ENCODE data around the gene RUSC1. TPM values are rescaled to one million over a fixed set of nuclear protein-coding genes. Genes with fewer than 3 reads are reported as not detected.

The RUSC1 gene
- total RNA-seq, 2 donors from 2014 or later = 74.5 to 83.8 TPM

- H3K36me3 Mint-ChIP-seq (ENCODE audit: low read depth) = peaks cover 49% of the 10 kb centered on the region
- H3K27me3 Mint-ChIP-seq (ENCODE audit: insufficient read depth) = peaks cover 7% of the 10 kb centered on the region
- no peak for TF ChIP-seq CTCF (conservative IDR thresholded peaks at IDR 0.05)
- peaks cover 16% of the 10 kb centered on the region for H3K4me1 Mint-ChIP-seq
- no peak overlapping the region for H3K27ac Mint-ChIP-seq
- Histone ChIP-seq H3K27ac (ENCODE audit: low read depth, low read length) (no peak overlapping the region), H3K4me3 (ENCODE audit: low read length) (no peak overlapping the region), H3K36me3 (ENCODE audit: control insufficient read depth, insufficient read depth, low read length) (peaks cover 64% of the 10 kb centered on the region), H3K9me3 (ENCODE audit: control insufficient read depth, low read length) (no peaks in the 10 kb centered on the region), H3K27me3 (ENCODE audit: control insufficient read depth, insufficient read depth, low read length, poor library complexity, severe bottlenecking) (no peaks in the 10 kb centered on the region), H3K4me1 (ENCODE audit: control insufficient read depth, insufficient read depth, low read length) (peaks cover 1% of the 10 kb centered on the region), H3K9ac (ENCODE audit: extremely low read depth, low read length, poor library complexity, severe bottlenecking) (no peak overlapping the region)
- WGBS, 2 experiments (ENCODE audit: insufficient coverage in 1 of 2, insufficient read length in 1 of 2) = 96 to 97% methylated on average over 3 of the region's 3 CpGs
- no peaks in the 10 kb centered on the region for H3K9me3 Mint-ChIP-seq
- no peak overlapping the region for H3K4me3 Mint-ChIP-seq
- DNase-seq = no peak
Measured at GRCh38 chr1:155316922-155317321, 3.8 kb upstream of the RUSC1 start.

- H3K4me1 ChIP-seq (ENCODE audit: control insufficient read depth, insufficient read depth, low read length) = peaks cover 3% of the 10 kb centered on the region
- Mint-ChIP-seq H3K9me3 (no peaks in the 10 kb centered on the region), H3K27me3 (ENCODE audit: insufficient read depth) (peaks cover 14% of the 10 kb centered on the region), H3K4me1 (peaks cover 23% of the 10 kb centered on the region), H3K36me3 (ENCODE audit: low read depth) (peaks cover 40% of the 10 kb centered on the region), H3K27ac (no peak overlapping the region), H3K4me3 (no peak overlapping the region)
- no peak for TF ChIP-seq CTCF (conservative IDR thresholded peaks at IDR 0.05)
- H3K9ac ChIP-seq (ENCODE audit: extremely low read depth, low read length, poor library complexity, severe bottlenecking) = no peak overlapping the region
- H3K9me3 ChIP-seq (ENCODE audit: control insufficient read depth, low read length) = no peaks in the 10 kb centered on the region
- no peaks in the 10 kb centered on the region for H3K27me3 ChIP-seq (ENCODE audit: control insufficient read depth, insufficient read depth, low read length, poor library complexity, severe bottlenecking)
- DNase-seq = peak; percentile 40
- H3K4me3 ChIP-seq (ENCODE audit: low read length) = no peak overlapping the region
- no peak overlapping the region for H3K27ac ChIP-seq (ENCODE audit: low read depth, low read length)
- 96 to 100% methylated on average over 3 to 9 of the region's 9 CpGs for WGBS, 2 experiments (ENCODE audit: insufficient coverage in 1 of 2, insufficient read length in 1 of 2)
- H3K36me3 ChIP-seq (ENCODE audit: control insufficient read depth, insufficient read depth, low read length) = peaks cover 56% of the 10 kb centered on the region
Measured at GRCh38 chr1:155318082-155318481, 2.6 kb upstream of the RUSC1 start.

GRCh38 chr1:155319536-155319935 is 1.2 kb upstream of the RUSC1 start:
- Mint-ChIP-seq H3K4me1 (peaks cover 23% of the 10 kb centered on the region), H3K4me3 (no peak overlapping the region), H3K9me3 (no peaks in the 10 kb centered on the region), H3K27me3 (ENCODE audit: insufficient read depth) (peaks cover 14% of the 10 kb centered on the region), H3K36me3 (ENCODE audit: low read depth) (peaks cover 32% of the 10 kb centered on the region), H3K27ac (no peak overlapping the region)
- H3K4me3 ChIP-seq (ENCODE audit: low read length) = no peak overlapping the region
- peaks cover 41% of the 10 kb centered on the region for H3K36me3 ChIP-seq (ENCODE audit: control insufficient read depth, insufficient read depth, low read length)
- H3K9ac ChIP-seq (ENCODE audit: extremely low read depth, low read length, poor library complexity, severe bottlenecking) = no peak overlapping the region
- no peaks in the 10 kb centered on the region for H3K27me3 ChIP-seq (ENCODE audit: control insufficient read depth, insufficient read depth, low read length, poor library complexity, severe bottlenecking)
- no peak for DNase-seq
- no peak for TF ChIP-seq CTCF (conservative IDR thresholded peaks at IDR 0.05)
- H3K4me1 ChIP-seq (ENCODE audit: control insufficient read depth, insufficient read depth, low read length) = peaks cover 3% of the 10 kb centered on the region
- H3K27ac ChIP-seq (ENCODE audit: low read depth, low read length) = no peak overlapping the region
- H3K9me3 ChIP-seq (ENCODE audit: control insufficient read depth, low read length) = no peaks in the 10 kb centered on the region
- WGBS, 2 experiments (ENCODE audit: insufficient coverage in 1 of 2, insufficient read length in 1 of 2) = 93 to 100% methylated on average over 3 to 5 of the region's 5 CpGs

All from endodermal cell (in vitro differentiated cells).